Vagina (tissue), 2 donors: ENCODE results near the gene PACSIN1. TPM values are rescaled to one million over a fixed set of nuclear protein-coding genes. Genes with fewer than 3 reads are reported as not detected.

Source experiments
- DNase-seq, 2 donors: peaks; one replicate each; pipeline ENCODE4 v3.0.0-alpha.2; 2017; ENCODE audit errors: extremely low spot score in 2 of 2
- H3K27ac ChIP-seq: fragments of 200-600 bp; sonication (generic); one replicate; pipeline ENCODE4 v1.5.1; 2019
- H3K27me3 ChIP-seq: fragments of 200-600 bp; sonication (generic); one replicate; pipeline ENCODE4 v1.5.1; 2019
- H3K36me3 ChIP-seq, 2 donors: fragments of 200-600 bp; sonication (generic); one replicate each; pipeline ENCODE4 v1.5.1; 2017 to 2019
- H3K4me1 ChIP-seq: fragments of 200-600 bp; sonication (generic); one replicate; pipeline ENCODE4 v1.5.1; 2019
- H3K4me3 ChIP-seq, 2 donors: fragments of 200-600 bp; sonication (generic); 1 replicate in 1 of 2; 2 replicates in 1 of 2; pipeline ENCODE4 v1.5.1; 2016 to 2019
- H3K9me3 ChIP-seq: fragments of 200-600 bp; sonication (generic); one replicate; pipeline ENCODE4 v1.5.1; 2019
- CTCF ChIP-seq, 3 experiments: fragments of 450-650 bp in 2 of 3; fragments of 200-600 bp in 1 of 3; sonication (generic) in 1 of 3; IDR thresholded peaks; one replicate each; pipeline ENCODE4 v1.5.1; 2017 to 2019; ENCODE audit warnings: antibody characterized with exemption in 3 of 3, mild to moderate bottlenecking in 2 of 3, moderate library complexity in 2 of 3
- POLR2A ChIP-seq, 2 donors: fragments of 450-650 bp; IDR thresholded peaks; one replicate each; pipeline ENCODE4 v1.6.1; 2017; ENCODE audit warnings: antibody characterized with exemption in 2 of 2, mild to moderate bottlenecking in 2 of 2, moderate library complexity in 2 of 2
- POLR2AphosphoS5 ChIP-seq, 2 donors: sonication (generic); formaldehyde crosslinking; IDR thresholded peaks; one replicate each; pipeline ENCODE4 v1.9.0; 2017; ENCODE audit warnings: antibody characterized with exemption in 2 of 2, mild to moderate bottlenecking in 2 of 2, low read depth in 1 of 2; ENCODE audit not compliant: insufficient read depth in 1 of 2
- intact Hi-C: fragments of 100-400 bp; cut with DNase I; formaldehyde crosslinking; loops from one replicate; pipeline ENCODE4 v1.15.1; 2023
- total RNA-seq: library from RNA; depleted of rRNA; stranded (reverse); fragments of >200 nt; gene quantifications from one replicate; pipeline ENCODE4 v1.2.3, GENCODE V29; 2016

Gene PACSIN1
- total RNA-seq, 1 donor from 2014 or later: 0.74 TPM

- no peaks in the 10 kb centered on the region for H3K27me3 ChIP-seq
- peaks cover 7% of the 10 kb centered on the region for H3K4me1 ChIP-seq
- no peak for TF ChIP-seq CTCF (IDR thresholded peaks at IDR 0.05)
- no peak for TF ChIP-seq POLR2A (IDR thresholded peaks at IDR 0.05)
- TF ChIP-seq POLR2AphosphoS5 (IDR thresholded peaks at IDR 0.05; ENCODE audit: insufficient read depth in 1 of 2, low read depth in 1 of 2): no peak
- no peaks in the 10 kb centered on the region for H3K9me3 ChIP-seq
- H3K36me3 ChIP-seq: no peaks in the 10 kb centered on the region
- intact Hi-C loops: no loop called here
- DNase-seq: no peak
- no peak overlapping the region for H3K4me3 ChIP-seq
- no peak overlapping the region for H3K27ac ChIP-seq
Observed at GRCh38 chr6:34516391-34517324, 50.8 kb downstream of the PACSIN1 start.

GRCh38 chr6:34517461-34517881, 51.6 kb downstream of the PACSIN1 start:
- intact Hi-C loops: no loop called here
- H3K4me3 ChIP-seq: no peak overlapping the region
- peaks cover 7% of the 10 kb centered on the region for H3K4me1 ChIP-seq
- H3K27me3 ChIP-seq: no peaks in the 10 kb centered on the region
- no peak overlapping the region for H3K27ac ChIP-seq
- no peak for DNase-seq
- TF ChIP-seq POLR2A (IDR thresholded peaks at IDR 0.05) (no peak), CTCF (IDR thresholded peaks at IDR 0.05) (no peak), POLR2AphosphoS5 (IDR thresholded peaks at IDR 0.05; ENCODE audit: insufficient read depth in 1 of 2, low read depth in 1 of 2) (no peak)
- no peaks in the 10 kb centered on the region for H3K9me3 ChIP-seq
- no peaks in the 10 kb centered on the region for H3K36me3 ChIP-seq

GRCh38 chr6:34517966-34518365, 52.1 kb downstream of the PACSIN1 start:
- intact Hi-C loops: no loop called here
- Histone ChIP-seq H3K9me3 (no peaks in the 10 kb centered on the region), H3K27ac (no peak overlapping the region), H3K4me3 (no peak overlapping the region), H3K36me3 (no peaks in the 10 kb centered on the region), H3K4me1 (peaks cover 7% of the 10 kb centered on the region), H3K27me3 (no peaks in the 10 kb centered on the region)
- DNase-seq: no peak
- TF ChIP-seq POLR2AphosphoS5 (IDR thresholded peaks at IDR 0.05; ENCODE audit: insufficient read depth in 1 of 2, low read depth in 1 of 2) (no peak), CTCF (IDR thresholded peaks at IDR 0.05) (no peak), POLR2A (IDR thresholded peaks at IDR 0.05) (no peak)

- no peaks in the 10 kb centered on the region for H3K9me3 ChIP-seq
- no peak overlapping the region for H3K27ac ChIP-seq
- no peaks in the 10 kb centered on the region for H3K27me3 ChIP-seq
- H3K4me3 ChIP-seq: no peak overlapping the region
- no peak for DNase-seq
- intact Hi-C loops: no loop called here
- H3K36me3 ChIP-seq: no peaks in the 10 kb centered on the region
- TF ChIP-seq POLR2AphosphoS5 (IDR thresholded peaks at IDR 0.05; ENCODE audit: insufficient read depth in 1 of 2, low read depth in 1 of 2) (no peak), POLR2A (IDR thresholded peaks at IDR 0.05) (no peak)
- H3K4me1 ChIP-seq: peaks cover 7% of the 10 kb centered on the region
Observed at GRCh38 chr6:34518669-34519365, 52.9 kb downstream of the PACSIN1 start.

GRCh38 chr6:34519971-34520644, 54.2 kb downstream of the PACSIN1 start:
- H3K4me1 ChIP-seq: no peaks in the 10 kb centered on the region

More at GRCh38 chr6:34519971-34520644, 54.2 kb downstream of the PACSIN1 start:
- Histone ChIP-seq H3K4me3 (no peak overlapping the region), H3K36me3 (no peaks in the 10 kb centered on the region), H3K9me3 (no peaks in the 10 kb centered on the region), H3K27ac (no peak overlapping the region), H3K27me3 (no peaks in the 10 kb centered on the region)
- intact Hi-C loops: no loop called here
- no peak for DNase-seq
- TF ChIP-seq CTCF (IDR thresholded peaks at IDR 0.05): no peak
- no peak for TF ChIP-seq POLR2A (IDR thresholded peaks at IDR 0.05)
- no peak for TF ChIP-seq POLR2AphosphoS5 (IDR thresholded peaks at IDR 0.05; ENCODE audit: insufficient read depth in 1 of 2, low read depth in 1 of 2)
